OCI-LY1 (cell line): ENCODE measurements around the gene MED13.

Experiments used
- EZH2 ChIP-seq: fragments of 200-600 bp; sonication (generic), shearing (Covaris generic); IDR thresholded peaks from 2 replicates; pipeline ENCODE4 v1.8.0; 2017; ENCODE audit warnings: borderline replicate concordance, mixed run types, mild to moderate bottlenecking, antibody characterized with exemption, low read length, moderate library complexity, mixed read lengths
- TF ChIP-seq, protein P1 (sequence below): fragments of 200-600 bp; sonication (generic), shearing (Covaris generic); IDR thresholded peaks from 2 replicates; pipeline ENCODE4 v1.5.1; 2017; ENCODE audit warnings: mild to moderate bottlenecking, antibody characterized with exemption, low read length, moderate library complexity, mixed read lengths

GRCh38 chr17:62048262-62048661 lies 16.8 kb downstream of the MED13 start:
- TF ChIP-seq, protein P1, sequence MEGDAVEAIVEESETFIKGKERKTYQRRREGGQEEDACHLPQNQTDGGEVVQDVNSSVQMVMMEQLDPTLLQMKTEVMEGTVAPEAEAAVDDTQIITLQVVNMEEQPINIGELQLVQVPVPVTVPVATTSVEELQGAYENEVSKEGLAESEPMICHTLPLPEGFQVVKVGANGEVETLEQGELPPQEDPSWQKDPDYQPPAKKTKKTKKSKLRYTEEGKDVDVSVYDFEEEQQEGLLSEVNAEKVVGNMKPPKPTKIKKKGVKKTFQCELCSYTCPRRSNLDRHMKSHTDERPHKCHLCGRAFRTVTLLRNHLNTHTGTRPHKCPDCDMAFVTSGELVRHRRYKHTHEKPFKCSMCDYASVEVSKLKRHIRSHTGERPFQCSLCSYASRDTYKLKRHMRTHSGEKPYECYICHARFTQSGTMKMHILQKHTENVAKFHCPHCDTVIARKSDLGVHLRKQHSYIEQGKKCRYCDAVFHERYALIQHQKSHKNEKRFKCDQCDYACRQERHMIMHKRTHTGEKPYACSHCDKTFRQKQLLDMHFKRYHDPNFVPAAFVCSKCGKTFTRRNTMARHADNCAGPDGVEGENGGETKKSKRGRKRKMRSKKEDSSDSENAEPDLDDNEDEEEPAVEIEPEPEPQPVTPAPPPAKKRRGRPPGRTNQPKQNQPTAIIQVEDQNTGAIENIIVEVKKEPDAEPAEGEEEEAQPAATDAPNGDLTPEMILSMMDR, result no peak
- TF ChIP-seq EZH2, result no peak
